GM10266 (cell line): Measurements from ENCODE around the gene MAP7.
"Not testable (repeated sequence)": the region's sequence is repeated elsewhere in the genome, so short reads cannot be mapped to it uniquely, and the experiment has no call there.

Experiments used
- DNase-seq: peaks from one replicate; pipeline ENCODE4 v3.0.0; 2012; ENCODE audit errors: extremely low spot score
- TF ChIP-seq, protein P1 (sequence below): IDR thresholded peaks from 2 replicates; pipeline ENCODE4 v1.5.1; 2012; ENCODE audit warnings: mild to moderate bottlenecking, low read depth; ENCODE audit not compliant: control insufficient read depth, insufficient read depth; ENCODE audit errors: missing control alignments

The MAP7 gene

DNA sequence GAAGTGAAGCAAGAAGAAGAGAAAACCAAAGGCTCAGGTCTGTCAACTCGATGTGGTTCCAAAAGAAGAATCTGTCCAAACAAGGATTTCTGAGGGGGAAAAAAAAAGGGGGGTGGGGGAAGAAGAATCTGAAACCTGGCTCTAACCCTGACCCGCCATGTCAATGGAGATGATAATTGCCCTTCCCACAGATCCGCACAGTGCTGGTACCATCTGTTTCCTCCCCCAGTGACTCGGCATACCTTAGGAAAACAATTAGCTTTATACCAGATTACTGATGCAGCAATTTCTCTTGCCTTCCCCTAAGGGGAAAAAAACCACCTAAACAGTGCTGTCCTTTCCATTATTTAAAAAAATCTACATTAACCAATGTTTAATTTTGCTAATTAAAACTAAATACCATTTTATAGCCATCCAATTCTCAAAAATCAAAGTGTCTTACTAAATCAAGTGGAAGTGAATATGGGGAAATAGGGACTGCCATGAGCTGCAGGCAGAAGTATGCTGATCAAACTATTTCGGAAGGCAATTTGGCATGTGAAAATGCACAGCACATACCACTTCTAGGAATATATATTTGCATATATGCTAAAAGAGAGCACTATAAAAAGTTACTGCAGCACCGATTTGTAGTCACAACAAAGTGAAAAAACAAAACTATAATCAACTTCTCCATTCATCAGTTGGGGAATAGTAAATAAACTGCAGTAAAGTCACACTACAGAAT lies 46.8 kb downstream of the MAP7 start:
- no peak for DNase-seq
- TF ChIP-seq, protein P1, sequence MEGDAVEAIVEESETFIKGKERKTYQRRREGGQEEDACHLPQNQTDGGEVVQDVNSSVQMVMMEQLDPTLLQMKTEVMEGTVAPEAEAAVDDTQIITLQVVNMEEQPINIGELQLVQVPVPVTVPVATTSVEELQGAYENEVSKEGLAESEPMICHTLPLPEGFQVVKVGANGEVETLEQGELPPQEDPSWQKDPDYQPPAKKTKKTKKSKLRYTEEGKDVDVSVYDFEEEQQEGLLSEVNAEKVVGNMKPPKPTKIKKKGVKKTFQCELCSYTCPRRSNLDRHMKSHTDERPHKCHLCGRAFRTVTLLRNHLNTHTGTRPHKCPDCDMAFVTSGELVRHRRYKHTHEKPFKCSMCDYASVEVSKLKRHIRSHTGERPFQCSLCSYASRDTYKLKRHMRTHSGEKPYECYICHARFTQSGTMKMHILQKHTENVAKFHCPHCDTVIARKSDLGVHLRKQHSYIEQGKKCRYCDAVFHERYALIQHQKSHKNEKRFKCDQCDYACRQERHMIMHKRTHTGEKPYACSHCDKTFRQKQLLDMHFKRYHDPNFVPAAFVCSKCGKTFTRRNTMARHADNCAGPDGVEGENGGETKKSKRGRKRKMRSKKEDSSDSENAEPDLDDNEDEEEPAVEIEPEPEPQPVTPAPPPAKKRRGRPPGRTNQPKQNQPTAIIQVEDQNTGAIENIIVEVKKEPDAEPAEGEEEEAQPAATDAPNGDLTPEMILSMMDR: no peak

DNA sequence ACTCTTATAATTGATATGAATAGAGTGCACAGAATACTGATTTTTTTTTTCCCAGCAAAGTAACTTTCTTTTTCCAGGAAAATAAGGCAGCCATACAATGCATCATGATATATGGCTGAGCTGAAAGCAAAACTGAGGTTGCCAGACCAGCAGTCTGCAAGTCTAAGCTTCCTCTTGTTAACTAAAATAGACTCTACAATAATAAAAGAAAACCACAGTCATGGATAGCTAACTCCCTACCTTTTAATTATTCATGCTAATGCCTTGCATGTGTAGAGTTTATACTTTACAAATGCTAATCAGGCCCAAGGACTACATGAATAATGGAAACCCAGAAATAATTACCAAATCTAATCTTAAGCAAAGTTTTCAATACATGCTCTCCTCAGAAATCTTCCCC lies 47.4 kb downstream of the MAP7 start:
- DNase-seq: no peak
- TF ChIP-seq, protein P1: no peak

DNA sequence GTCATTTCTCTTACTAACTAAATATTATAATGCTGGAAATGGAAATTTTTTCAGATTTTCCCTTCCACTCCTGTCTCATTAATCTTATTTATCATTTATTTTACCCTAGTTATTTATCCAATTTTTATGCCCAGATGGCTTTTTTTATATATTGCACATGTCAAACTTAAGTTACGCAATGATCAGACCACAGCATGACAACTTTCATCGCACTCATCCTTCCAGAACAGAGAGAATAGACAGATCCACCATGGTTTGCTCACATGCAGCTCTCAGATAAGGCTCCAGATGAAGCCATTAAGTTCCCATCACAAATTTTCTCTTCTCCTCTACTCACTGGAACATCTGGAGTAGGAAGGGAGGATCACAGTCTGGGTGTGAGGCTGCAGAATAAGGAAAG lies 48.7 kb downstream of the MAP7 start:
- TF ChIP-seq, protein P1: no peak
- no peak for DNase-seq

DNA sequence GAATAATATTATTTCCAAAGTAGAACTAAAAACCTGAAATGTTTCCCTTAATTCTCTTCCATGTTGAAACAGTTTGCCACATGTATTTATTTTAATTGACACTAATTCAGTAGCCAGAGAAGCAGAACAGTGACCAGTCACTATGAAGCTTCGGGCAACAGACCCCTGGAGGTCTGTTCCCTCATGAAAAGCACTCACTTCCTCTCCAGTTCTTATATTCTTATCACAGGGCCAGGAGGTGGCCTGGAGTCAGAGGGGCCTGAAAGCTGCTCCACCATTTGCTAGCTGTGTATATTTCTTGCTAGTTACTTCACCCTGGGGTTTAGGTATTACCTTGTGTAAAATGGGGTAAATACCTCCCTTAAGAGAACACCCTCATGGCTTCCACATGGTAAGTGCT lies 49.1 kb downstream of the MAP7 start:
- DNase-seq: no peak

DNA sequence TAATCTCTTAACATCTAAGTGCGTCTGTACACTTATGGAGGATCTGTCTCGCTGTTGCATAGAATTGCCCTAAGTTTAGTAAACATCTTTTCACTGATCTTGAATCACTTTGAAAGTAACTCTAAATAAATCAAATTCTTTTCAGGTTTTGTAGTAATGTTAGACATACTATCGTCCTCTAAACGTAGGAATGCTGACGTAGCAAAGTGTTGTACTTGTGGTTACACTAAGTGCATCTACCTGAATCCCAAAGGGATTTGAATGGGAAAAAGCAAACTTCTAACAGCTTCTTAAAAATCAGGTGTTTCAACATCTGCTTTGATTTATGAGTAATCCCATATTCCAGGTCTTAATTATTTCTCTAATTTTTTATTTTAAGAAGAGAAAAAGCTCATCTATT lies 49.8 kb downstream of the MAP7 start:
- TF ChIP-seq, protein P1: no peak

More for the DNA sequence above, 49.1 kb downstream of the MAP7 start:
- TF ChIP-seq, protein P1: no peak

DNA sequence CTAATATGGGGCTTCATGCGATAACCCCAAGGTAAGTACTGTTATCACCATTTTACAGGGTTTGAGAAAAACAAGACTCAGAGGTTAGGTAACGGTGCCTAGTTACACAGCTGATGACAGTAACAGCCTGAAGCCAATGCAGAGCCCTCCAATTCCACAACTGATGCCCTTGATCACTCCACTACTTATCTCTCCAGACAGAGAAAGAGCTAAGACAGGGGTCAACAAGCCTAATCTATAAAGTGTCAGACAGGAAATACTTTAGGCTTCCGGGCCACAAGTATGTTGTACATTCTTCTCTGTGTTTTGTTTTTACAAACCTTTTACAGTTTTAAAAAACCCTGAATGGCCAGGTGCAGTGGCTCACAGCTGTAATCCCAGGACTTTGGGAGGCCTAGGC lies 50.9 kb downstream of the MAP7 start:
- TF ChIP-seq, protein P1: no peak
- no peak for DNase-seq

More for the DNA sequence above, 49.8 kb downstream of the MAP7 start:
- DNase-seq: no peak

DNA sequence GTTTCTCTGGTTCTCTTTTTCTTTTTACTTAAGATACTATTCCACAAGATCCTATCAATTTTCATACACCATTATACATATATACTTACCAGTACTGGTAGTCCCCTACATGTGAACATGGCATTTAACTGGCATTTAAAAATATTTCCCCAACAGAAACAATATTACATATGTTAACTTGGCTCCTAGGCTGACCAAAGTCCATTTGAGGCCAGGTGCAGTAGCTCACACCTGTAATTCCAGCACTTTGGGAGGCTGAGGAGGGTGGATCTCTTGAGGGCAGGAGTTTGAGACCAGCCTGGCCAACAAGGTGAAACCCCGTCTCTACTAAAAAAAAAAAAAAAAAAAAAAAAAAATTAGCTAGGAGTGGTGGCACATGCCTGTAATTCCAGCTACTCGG lies 53.8 kb downstream of the MAP7 start:
- not testable (repeated sequence) for DNase-seq

DNA sequence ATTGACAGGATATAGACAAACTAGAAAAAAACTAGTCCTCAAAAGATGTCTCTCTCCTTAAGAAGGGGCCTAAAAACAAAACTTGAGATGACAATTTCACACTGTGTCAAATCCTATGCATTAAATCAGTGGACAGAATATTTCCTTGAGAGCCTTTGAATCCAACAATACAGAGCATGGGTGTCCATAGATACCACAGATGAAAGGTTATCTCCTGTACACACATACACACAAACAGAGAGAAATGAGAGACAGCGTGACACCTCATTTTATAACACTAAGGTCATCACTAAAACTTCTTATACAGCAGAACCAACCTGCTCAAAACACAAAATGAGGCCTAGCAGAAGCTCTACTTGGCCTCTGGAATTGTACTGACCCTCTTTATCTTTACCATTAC lies 55.5 kb downstream of the MAP7 start:
- no peak for DNase-seq
- TF ChIP-seq, protein P1: no peak
